Osteoblast (primary cell): ENCODE data around the gene EBPL. TPM values are rescaled to one million over a fixed set of nuclear protein-coding genes. Genes with fewer than 3 reads are reported as not detected.
A peak's percentile ranks its signal among the peaks of the same experiment; 100 is the strongest.

Source experiments
- DNase-seq: peaks from one replicate; pipeline ENCODE4 v3.0.0; 2011; ENCODE audit warnings: low spot score, mixed read lengths; ENCODE audit not compliant: insufficient read length; ENCODE audit errors: missing footprints
- H2AFZ ChIP-seq: 2 replicates; pipeline ENCODE4 v1.6.0; 2011; ENCODE audit warnings: mild to moderate bottlenecking, low read length
- H3K27ac ChIP-seq: 2 replicates; pipeline ENCODE4 v1.5.1; 2011; ENCODE audit warnings: mild to moderate bottlenecking, low read depth, low read length, moderate library complexity
- H3K27me3 ChIP-seq: 2 replicates; pipeline ENCODE4 v1.6.0; 2012; ENCODE audit warnings: mild to moderate bottlenecking, control low read depth, inconsistent platforms, low read length, moderate library complexity; ENCODE audit not compliant: insufficient read depth
- H3K36me3 ChIP-seq: 2 replicates; pipeline ENCODE4 v1.5.1; 2011; ENCODE audit warnings: mild to moderate bottlenecking, low read length, control low read depth, moderate library complexity; ENCODE audit not compliant: insufficient read depth
- H3K4me1 ChIP-seq: 2 replicates; pipeline ENCODE4 v1.5.1; 2011; ENCODE audit warnings: mild to moderate bottlenecking, low read length, control low read depth, moderate library complexity; ENCODE audit not compliant: insufficient read depth
- H3K4me2 ChIP-seq: 2 replicates; pipeline ENCODE4 v1.6.0; 2011; ENCODE audit warnings: mild to moderate bottlenecking, low read length; ENCODE audit not compliant: insufficient read depth
- H3K4me3 ChIP-seq: fragments of 200-600 bp; sonication (generic); 3 replicates; pipeline ENCODE4 v1.5.1; 2012; ENCODE audit warnings: mild to moderate bottlenecking, low read length, inconsistent platforms; ENCODE audit not compliant: insufficient read depth
- H3K79me2 ChIP-seq: 2 replicates; pipeline ENCODE4 v1.6.0; 2012; ENCODE audit warnings: mild to moderate bottlenecking, low read length, control low read depth, inconsistent platforms; ENCODE audit not compliant: insufficient read depth
- H3K9me3 ChIP-seq: 2 replicates; pipeline ENCODE4 v1.5.1; 2011; ENCODE audit warnings: low read depth, low read length, control low read depth
- H4K20me1 ChIP-seq: 2 replicates; pipeline ENCODE4 v1.6.0; 2012; ENCODE audit warnings: mild to moderate bottlenecking, low read length, control low read depth; ENCODE audit not compliant: insufficient read depth
- total RNA-seq: library from RNA; depleted of rRNA; stranded (reverse); fragments of >200 nt; gene quantifications from 2 replicates; pipeline ENCODE4 v1.2.3, GENCODE V29; 2012
- TF ChIP-seq, protein P1 (sequence below): IDR thresholded peaks from 2 replicates; pipeline ENCODE4 v1.5.1; 2011; ENCODE audit warnings: mild to moderate bottlenecking, low read depth, low read length, moderate library complexity; ENCODE audit errors: extremely low read depth

Gene EBPL
- total RNA-seq: 26.1 and 38.9 TPM in 2 replicates

DNA sequence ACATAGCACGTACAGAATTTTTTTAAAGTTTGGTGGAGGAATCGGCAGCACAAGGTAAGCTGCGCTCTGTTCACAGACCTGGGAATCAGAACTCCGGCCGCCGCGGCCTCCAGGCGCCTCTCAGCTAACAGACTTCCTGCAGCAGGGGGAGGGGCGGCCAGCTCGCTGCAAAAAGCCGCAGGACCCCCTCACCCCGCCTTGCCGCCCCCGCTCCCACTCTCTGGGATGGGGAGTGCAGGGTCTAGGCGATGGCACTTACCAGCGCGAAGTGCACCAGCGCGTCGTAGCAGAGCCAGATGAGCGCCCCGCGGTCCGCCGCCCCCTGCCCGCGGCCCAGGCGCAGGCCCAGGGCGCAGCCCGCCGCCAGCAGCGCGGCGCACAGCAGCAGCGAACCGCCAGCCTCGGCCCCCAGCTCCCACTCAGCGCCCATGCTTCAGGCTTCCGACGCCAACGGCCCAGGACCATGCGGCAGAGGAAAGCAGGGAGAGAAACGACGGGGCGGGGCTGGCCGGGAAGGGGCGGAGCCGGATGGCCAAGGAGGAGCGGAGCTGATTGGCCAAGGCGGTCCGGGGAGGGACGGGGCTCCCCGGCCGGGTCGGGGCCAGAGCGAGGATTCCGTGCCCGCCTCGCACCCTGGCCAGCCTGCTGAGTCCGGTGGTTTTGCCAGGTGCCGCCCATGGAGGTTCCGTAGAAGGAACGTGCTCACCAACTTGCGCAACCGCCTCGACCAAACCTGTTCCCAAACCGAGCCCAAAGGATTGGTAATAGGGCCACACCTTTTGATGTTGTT lies at the start of gene EBPL:
Gene EBPL (minus strand): TSS at position 492 of the 790 bp plus-strand sequence. CDS start 62 bp downstream, at position 430.
- peak; percentile 98 for DNase-seq
- Histone ChIP-seq H3K79me2 (peaks cover 35% of the 10 kb centered on the region), H3K27me3 (no peaks in the 10 kb centered on the region)

DNA sequence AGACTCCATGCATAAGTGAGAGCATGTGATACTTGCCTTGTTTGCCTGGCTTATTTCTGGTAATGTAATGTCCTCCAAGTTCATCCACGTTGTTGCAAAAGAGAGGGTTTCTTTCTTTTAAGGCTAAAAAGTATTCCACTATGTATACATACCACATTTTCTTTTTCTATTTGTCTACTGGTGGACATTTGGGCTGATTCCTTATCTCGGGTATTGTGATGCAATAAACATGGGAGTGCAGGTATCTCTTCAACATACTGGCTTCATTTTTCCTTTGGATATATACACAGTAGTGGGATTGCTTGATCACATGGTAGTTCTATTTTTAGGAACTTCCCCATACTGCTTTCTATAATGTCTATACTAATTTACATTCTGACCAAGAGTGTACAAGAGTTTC lies 49.6 kb upstream of the EBPL start:
- no peaks in the 10 kb centered on the region for H4K20me1 ChIP-seq
- no peak overlapping the region for H3K4me2 ChIP-seq
- H3K4me1 ChIP-seq: no peaks in the 10 kb centered on the region
- no peak overlapping the region for H3K4me3 ChIP-seq
- H3K9me3 ChIP-seq: no peaks in the 10 kb centered on the region
- no peaks in the 10 kb centered on the region for H3K27me3 ChIP-seq
- no peak for DNase-seq
- H3K27ac ChIP-seq: no peak overlapping the region
- no peak overlapping the region for H2AFZ ChIP-seq
- peaks cover 12% of the 10 kb centered on the region for H3K36me3 ChIP-seq
- TF ChIP-seq, protein P1, sequence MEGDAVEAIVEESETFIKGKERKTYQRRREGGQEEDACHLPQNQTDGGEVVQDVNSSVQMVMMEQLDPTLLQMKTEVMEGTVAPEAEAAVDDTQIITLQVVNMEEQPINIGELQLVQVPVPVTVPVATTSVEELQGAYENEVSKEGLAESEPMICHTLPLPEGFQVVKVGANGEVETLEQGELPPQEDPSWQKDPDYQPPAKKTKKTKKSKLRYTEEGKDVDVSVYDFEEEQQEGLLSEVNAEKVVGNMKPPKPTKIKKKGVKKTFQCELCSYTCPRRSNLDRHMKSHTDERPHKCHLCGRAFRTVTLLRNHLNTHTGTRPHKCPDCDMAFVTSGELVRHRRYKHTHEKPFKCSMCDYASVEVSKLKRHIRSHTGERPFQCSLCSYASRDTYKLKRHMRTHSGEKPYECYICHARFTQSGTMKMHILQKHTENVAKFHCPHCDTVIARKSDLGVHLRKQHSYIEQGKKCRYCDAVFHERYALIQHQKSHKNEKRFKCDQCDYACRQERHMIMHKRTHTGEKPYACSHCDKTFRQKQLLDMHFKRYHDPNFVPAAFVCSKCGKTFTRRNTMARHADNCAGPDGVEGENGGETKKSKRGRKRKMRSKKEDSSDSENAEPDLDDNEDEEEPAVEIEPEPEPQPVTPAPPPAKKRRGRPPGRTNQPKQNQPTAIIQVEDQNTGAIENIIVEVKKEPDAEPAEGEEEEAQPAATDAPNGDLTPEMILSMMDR: no peak
- peaks cover 2% of the 10 kb centered on the region for H3K79me2 ChIP-seq

More for the DNA sequence above, at the start of gene EBPL:
- Histone ChIP-seq H4K20me1 (peaks cover 11% of the 10 kb centered on the region), H3K36me3 (no peaks in the 10 kb centered on the region), H3K9me3 (no peaks in the 10 kb centered on the region), H3K27ac (peak within 1 kb of the TSS; percentile 66), H2AFZ (peak within 1 kb of the TSS; percentile 86), H3K4me3 (peak within 1 kb of the TSS; percentile 85), H3K4me1 (peaks cover 13% of the 10 kb centered on the region), H3K4me2 (peak within 1 kb of the TSS; percentile 99)
- TF ChIP-seq, protein P1: no peak

DNA sequence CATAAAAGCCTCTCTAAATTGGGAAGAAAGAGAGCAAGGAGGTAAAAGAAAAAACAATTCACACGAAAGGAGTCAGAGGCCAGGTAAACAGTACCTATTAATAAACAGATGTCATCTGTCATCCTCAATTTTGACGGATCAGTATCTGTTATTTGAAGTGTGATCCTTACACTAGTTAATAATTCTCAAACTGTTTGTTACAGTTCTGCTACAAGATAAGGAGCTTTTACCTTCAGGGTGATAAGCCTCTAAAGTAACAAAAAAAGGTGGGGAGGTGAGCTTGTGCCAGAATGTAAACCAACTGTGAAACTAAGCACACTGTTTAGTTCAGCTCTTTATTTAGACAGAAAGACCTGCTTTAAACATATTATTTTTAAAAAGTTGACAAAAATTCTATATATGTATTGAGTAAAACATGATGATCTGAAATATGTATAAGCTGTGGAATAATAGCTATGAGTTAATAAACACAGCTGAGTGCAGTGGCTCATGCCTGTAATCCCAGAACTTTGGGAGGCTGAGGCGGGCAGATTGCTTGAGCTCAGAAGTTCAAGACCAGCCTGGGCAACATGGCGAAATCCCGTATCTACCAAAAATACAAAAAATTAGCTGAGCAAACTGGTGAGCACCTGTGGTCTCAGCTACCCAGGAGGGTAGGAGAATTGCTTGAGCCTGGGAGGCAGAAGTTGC lies 48.4 kb upstream of the EBPL start:
- Histone ChIP-seq H2AFZ (no peak overlapping the region), H3K27me3 (no peaks in the 10 kb centered on the region), H3K4me1 (no peaks in the 10 kb centered on the region), H3K79me2 (peaks cover 4% of the 10 kb centered on the region), H3K36me3 (peaks cover 5% of the 10 kb centered on the region), H3K4me3 (no peak overlapping the region), H3K27ac (no peak overlapping the region), H3K4me2 (no peak overlapping the region), H4K20me1 (no peaks in the 10 kb centered on the region), H3K9me3 (no peaks in the 10 kb centered on the region)
- TF ChIP-seq, protein P1: no peak
- DNase-seq: no peak
